Upper lobe of right lung (tissue), 1 donor: ENCODE measurements around the gene C11orf42. TPM values are rescaled to one million over a fixed set of nuclear protein-coding genes. Genes with fewer than 3 reads are reported as not detected.

ENCODE experiments used
- ATAC-seq: fragments of 200-7000 bp; cut with Tn5 transposase; one replicate; pipeline ENCODE4 v1.9.1; 2020; ENCODE audit warnings: mild to moderate bottlenecking, moderate library complexity
- DNase-seq: peaks from one replicate; pipeline ENCODE4 v3.0.0-alpha.2; 2020
- H3K27ac ChIP-seq: fragments of 200-600 bp; one replicate; pipeline ENCODE4 v1.8.0; 2022
- H3K27me3 ChIP-seq: fragments of 200-600 bp; one replicate; pipeline ENCODE4 v1.8.0; 2022; ENCODE audit warnings: mild to moderate bottlenecking
- H3K36me3 ChIP-seq: fragments of 200-600 bp; one replicate; pipeline ENCODE4 v1.8.0; 2022
- H3K4me1 ChIP-seq: fragments of 200-600 bp; one replicate; pipeline ENCODE4 v1.8.0; 2022
- H3K4me3 ChIP-seq: fragments of 200-600 bp; one replicate; pipeline ENCODE4 v1.8.0; 2022; ENCODE audit warnings: mild to moderate bottlenecking
- H3K9me3 ChIP-seq: fragments of 200-600 bp; one replicate; pipeline ENCODE4 v1.8.0; 2022
- intact Hi-C: fragments of 100-400 bp; cut with DNase I; formaldehyde crosslinking; loops from one replicate; pipeline ENCODE4 v1.11.0; 2022
- total RNA-seq: library from RNA; stranded (reverse); fragmentation: NEBNext Ultra II Directional; extraction: Animal tissue kit (Norgen Biotek cat#: 25700); gene quantifications from one replicate; pipeline ENCODE4 v1.2.1, GENCODE V29; 2021
- TF ChIP-seq, protein P1 (sequence below): fragments of 200-600 bp; IDR thresholded peaks from one replicate; pipeline ENCODE4 v1.8.0; 2022; ENCODE audit warnings: antibody characterized with exemption
- donor health status: DM: no; HTN: yes; CAD: no; lungs with severe emphysema.

Gene C11orf42
- total RNA-seq, 1 donor from 2014 or later, result not detected

- no peaks in the 10 kb centered on the region for H3K9me3 ChIP-seq
- H3K4me3 ChIP-seq, result no peak overlapping the region
- intact Hi-C loops, result no loop called here
- peaks cover 51% of the 10 kb centered on the region for H3K36me3 ChIP-seq
- no peak for DNase-seq
- TF ChIP-seq, protein P1, sequence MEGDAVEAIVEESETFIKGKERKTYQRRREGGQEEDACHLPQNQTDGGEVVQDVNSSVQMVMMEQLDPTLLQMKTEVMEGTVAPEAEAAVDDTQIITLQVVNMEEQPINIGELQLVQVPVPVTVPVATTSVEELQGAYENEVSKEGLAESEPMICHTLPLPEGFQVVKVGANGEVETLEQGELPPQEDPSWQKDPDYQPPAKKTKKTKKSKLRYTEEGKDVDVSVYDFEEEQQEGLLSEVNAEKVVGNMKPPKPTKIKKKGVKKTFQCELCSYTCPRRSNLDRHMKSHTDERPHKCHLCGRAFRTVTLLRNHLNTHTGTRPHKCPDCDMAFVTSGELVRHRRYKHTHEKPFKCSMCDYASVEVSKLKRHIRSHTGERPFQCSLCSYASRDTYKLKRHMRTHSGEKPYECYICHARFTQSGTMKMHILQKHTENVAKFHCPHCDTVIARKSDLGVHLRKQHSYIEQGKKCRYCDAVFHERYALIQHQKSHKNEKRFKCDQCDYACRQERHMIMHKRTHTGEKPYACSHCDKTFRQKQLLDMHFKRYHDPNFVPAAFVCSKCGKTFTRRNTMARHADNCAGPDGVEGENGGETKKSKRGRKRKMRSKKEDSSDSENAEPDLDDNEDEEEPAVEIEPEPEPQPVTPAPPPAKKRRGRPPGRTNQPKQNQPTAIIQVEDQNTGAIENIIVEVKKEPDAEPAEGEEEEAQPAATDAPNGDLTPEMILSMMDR, result no peak
- H3K27me3 ChIP-seq, result no peaks in the 10 kb centered on the region
- H3K4me1 ChIP-seq, result peaks cover 20% of the 10 kb centered on the region
- ATAC-seq, result no peak
- peak overlapping the region; percentile 19 for H3K27ac ChIP-seq
These were observed 19.1 kb downstream of the C11orf42 start for GRCh38 chr11:6224421-6224820.

GRCh38 chr11:6225024-6225423 lies 19.7 kb downstream of the C11orf42 start:
- intact Hi-C loops, result no loop called here

GRCh38 chr11:6225896-6226295 lies 20.5 kb downstream of the C11orf42 start:
- H3K27me3 ChIP-seq, result no peaks in the 10 kb centered on the region
- H3K4me1 ChIP-seq, result peaks cover 29% of the 10 kb centered on the region
- no peak overlapping the region for H3K27ac ChIP-seq
- ATAC-seq (peak; percentile 79), DNase-seq (no peak)
- TF ChIP-seq, protein P1, result no peak
- intact Hi-C loops, result no loop called here
- H3K4me3 ChIP-seq, result no peak overlapping the region
- H3K36me3 ChIP-seq, result peaks cover 36% of the 10 kb centered on the region
- no peaks in the 10 kb centered on the region for H3K9me3 ChIP-seq

More at GRCh38 chr11:6225024-6225423, 19.7 kb downstream of the C11orf42 start:
- Histone ChIP-seq H3K4me1 (peaks cover 26% of the 10 kb centered on the region), H3K9me3 (no peaks in the 10 kb centered on the region), H3K27ac (peak overlapping the region; percentile 19), H3K4me3 (no peak overlapping the region), H3K36me3 (peaks cover 45% of the 10 kb centered on the region), H3K27me3 (no peaks in the 10 kb centered on the region)
- DNase-seq (no peak), ATAC-seq (no peak)
- TF ChIP-seq, protein P1, result no peak

DNA sequence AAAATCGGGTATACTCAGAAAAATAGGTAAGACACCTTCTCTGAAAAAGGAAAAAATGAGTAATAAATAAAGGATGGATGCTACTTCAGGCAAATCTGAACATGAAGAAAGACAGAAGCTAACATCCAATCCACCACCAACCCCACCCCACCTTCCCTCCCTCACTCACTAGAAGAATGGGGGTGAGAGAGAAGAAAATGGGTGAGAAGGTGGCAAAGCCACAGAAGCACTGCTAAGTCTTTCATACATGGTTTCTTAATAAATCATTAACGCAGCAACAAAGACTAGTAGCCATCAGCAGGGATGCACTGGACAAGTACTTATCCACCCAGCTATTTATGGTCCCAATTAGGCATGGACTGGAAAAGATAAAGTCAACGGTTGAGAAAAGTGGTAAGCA lies 23.2 kb downstream of the C11orf42 start:
- intact Hi-C loops, result no loop called here
- Histone ChIP-seq H3K27me3 (no peaks in the 10 kb centered on the region), H3K9me3 (no peaks in the 10 kb centered on the region), H3K27ac (no peak overlapping the region), H3K4me1 (peaks cover 39% of the 10 kb centered on the region), H3K4me3 (no peak overlapping the region), H3K36me3 (peaks cover 10% of the 10 kb centered on the region)
- ATAC-seq (no peak), DNase-seq (no peak)
- TF ChIP-seq, protein P1, result no peak

- no peak overlapping the region for H3K4me3 ChIP-seq
- H3K9me3 ChIP-seq, result no peaks in the 10 kb centered on the region
- intact Hi-C loops, result no loop called here
- no peaks in the 10 kb centered on the region for H3K27me3 ChIP-seq
- H3K27ac ChIP-seq, result no peak overlapping the region
- no peak for DNase-seq
- TF ChIP-seq, protein P1, result no peak
- H3K36me3 ChIP-seq, result no peaks in the 10 kb centered on the region
- ATAC-seq, result no peak
- peaks cover 38% of the 10 kb centered on the region for H3K4me1 ChIP-seq
These were observed 24.6 kb downstream of the C11orf42 start for GRCh38 chr11:6229911-6230310.

DNA sequence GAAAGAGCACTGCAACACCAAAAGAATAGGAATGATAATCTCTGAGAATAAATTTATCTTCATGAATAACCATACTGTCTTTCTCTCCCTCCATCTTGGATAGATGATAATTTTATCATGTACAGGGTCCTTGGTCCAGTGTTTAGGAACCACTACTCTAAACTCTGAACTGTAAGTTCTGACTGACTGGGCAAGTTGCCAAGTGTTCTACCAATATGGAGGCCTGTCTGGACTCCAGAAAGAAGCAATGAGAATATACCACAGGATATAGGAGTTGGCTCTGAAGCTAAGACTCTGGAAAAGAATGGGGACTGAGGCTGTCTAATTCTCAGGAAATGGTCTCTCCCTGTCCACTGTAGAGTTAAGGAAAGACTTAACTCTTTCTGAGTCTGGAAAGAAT lies 27.5 kb downstream of the C11orf42 start:
- TF ChIP-seq, protein P1, result no peak
- H3K27me3 ChIP-seq, result no peaks in the 10 kb centered on the region
- H3K4me1 ChIP-seq, result peaks cover 23% of the 10 kb centered on the region
- no peaks in the 10 kb centered on the region for H3K36me3 ChIP-seq
- no peak overlapping the region for H3K4me3 ChIP-seq
- no peaks in the 10 kb centered on the region for H3K9me3 ChIP-seq
- H3K27ac ChIP-seq, result no peak overlapping the region
- DNase-seq, result no peak
- no peak for ATAC-seq
- intact Hi-C loops, result no loop called here
